ENCODE measurements around the gene GDF2. TPM values are rescaled to one million over a fixed set of nuclear protein-coding genes. Genes with fewer than 3 reads are reported as not detected.
A peak's percentile ranks its signal among the peaks of the same experiment; 100 is the strongest.

GDF2 gene
- total RNA-seq, 1 donor from 2014 or later: not detected

GRCh38 chr10:47309408-47310089, 12.7 kb upstream of the GDF2 start:
- no peaks in the 10 kb centered on the region for H3K36me3 Mint-ChIP-seq (ENCODE audit: low read depth)
- H3K9me3 Mint-ChIP-seq: no peaks in the 10 kb centered on the region
- intact Hi-C loops (cut with micrococcal nuclease): loop anchor here (5.0 kb wide), 2 partner anchors 127 to 157 kb away; no protein-coding TSS in a partner anchor
- no peak for DNase-seq (ENCODE audit: low spot score)
- H3K27me3 Mint-ChIP-seq (ENCODE audit: insufficient read depth): no peaks in the 10 kb centered on the region
- no peak overlapping the region for H3K4me3 Mint-ChIP-seq
- no peak overlapping the region for H3K27ac Mint-ChIP-seq
- peaks cover 12% of the 10 kb centered on the region for H3K4me1 Mint-ChIP-seq (ENCODE audit: low read depth)

GRCh38 chr10:47310090-47310505, 12.2 kb upstream of the GDF2 start:
- intact Hi-C loops (cut with micrococcal nuclease): loop anchor here (5.0 kb wide), 2 partner anchors 128 to 158 kb away; no protein-coding TSS in a partner anchor
- Mint-ChIP-seq H3K27me3 (ENCODE audit: insufficient read depth) (no peaks in the 10 kb centered on the region), H3K9me3 (no peaks in the 10 kb centered on the region), H3K36me3 (ENCODE audit: low read depth) (no peaks in the 10 kb centered on the region), H3K4me1 (ENCODE audit: low read depth) (peaks cover 12% of the 10 kb centered on the region), H3K27ac (no peak overlapping the region), H3K4me3 (no peak overlapping the region)
- no peak for DNase-seq (ENCODE audit: low spot score)

GRCh38 chr10:47311193-47311931, 10.9 kb upstream of the GDF2 start:
- no peak overlapping the region for H3K4me3 Mint-ChIP-seq
- no peak overlapping the region for H3K27ac Mint-ChIP-seq
- H3K27me3 Mint-ChIP-seq (ENCODE audit: insufficient read depth): peaks cover 2% of the 10 kb centered on the region
- H3K4me1 Mint-ChIP-seq (ENCODE audit: low read depth): peaks cover 12% of the 10 kb centered on the region
- H3K36me3 Mint-ChIP-seq (ENCODE audit: low read depth): no peaks in the 10 kb centered on the region
- peak; percentile 23 for DNase-seq (ENCODE audit: low spot score)
- H3K9me3 Mint-ChIP-seq: no peaks in the 10 kb centered on the region
- intact Hi-C loops (cut with micrococcal nuclease): loop anchor here (5.0 kb wide), 2 partner anchors 129 to 159 kb away; no protein-coding TSS in a partner anchor

GRCh38 chr10:47311932-47312662, 10.2 kb upstream of the GDF2 start:
- peak; percentile 66 for DNase-seq (ENCODE audit: low spot score)
- Mint-ChIP-seq H3K27me3 (ENCODE audit: insufficient read depth) (peaks cover 2% of the 10 kb centered on the region), H3K9me3 (no peaks in the 10 kb centered on the region), H3K4me1 (ENCODE audit: low read depth) (peaks cover 12% of the 10 kb centered on the region), H3K4me3 (no peak overlapping the region), H3K27ac (no peak overlapping the region), H3K36me3 (ENCODE audit: low read depth) (no peaks in the 10 kb centered on the region)
- intact Hi-C loops (cut with micrococcal nuclease): loop anchor here (1.0 to 5.0 kb wide), 5 partner anchors 47 to 288 kb away; no protein-coding TSS in a partner anchor

GRCh38 chr10:47312663-47312995, 9.6 kb upstream of the GDF2 start:
- H3K4me3 Mint-ChIP-seq: no peak overlapping the region
- no peaks in the 10 kb centered on the region for H3K9me3 Mint-ChIP-seq
- no peaks in the 10 kb centered on the region for H3K36me3 Mint-ChIP-seq (ENCODE audit: low read depth)
- intact Hi-C loops (cut with micrococcal nuclease): loop anchor here (1.0 to 5.0 kb wide), 5 partner anchors 48 to 288 kb away; no protein-coding TSS in a partner anchor
- no peak overlapping the region for H3K27ac Mint-ChIP-seq
- H3K4me1 Mint-ChIP-seq (ENCODE audit: low read depth): peaks cover 12% of the 10 kb centered on the region
- no peak for DNase-seq (ENCODE audit: low spot score)
- peaks cover 2% of the 10 kb centered on the region for H3K27me3 Mint-ChIP-seq (ENCODE audit: insufficient read depth)

- Mint-ChIP-seq H3K36me3 (ENCODE audit: low read depth) (no peaks in the 10 kb centered on the region), H3K27me3 (ENCODE audit: insufficient read depth) (peaks cover 2% of the 10 kb centered on the region), H3K4me3 (no peak overlapping the region), H3K4me1 (ENCODE audit: low read depth) (peaks cover 12% of the 10 kb centered on the region), H3K9me3 (no peaks in the 10 kb centered on the region), H3K27ac (no peak overlapping the region)
- intact Hi-C loops (cut with micrococcal nuclease): loop anchor here (5.0 kb wide), 2 partner anchors 132 to 162 kb away; no protein-coding TSS in a partner anchor
- no peak for DNase-seq (ENCODE audit: low spot score)
Observed at GRCh38 chr10:47314416-47314970, 7.8 kb upstream of the GDF2 start.

GRCh38 chr10:47315421-47315820, 6.8 kb upstream of the GDF2 start:
- no peak overlapping the region for H3K27ac Mint-ChIP-seq
- H3K4me1 Mint-ChIP-seq (ENCODE audit: low read depth): peaks cover 12% of the 10 kb centered on the region
- H3K27me3 Mint-ChIP-seq (ENCODE audit: insufficient read depth): peaks cover 2% of the 10 kb centered on the region
- no peaks in the 10 kb centered on the region for H3K9me3 Mint-ChIP-seq
- no peak for DNase-seq (ENCODE audit: low spot score)
- no peaks in the 10 kb centered on the region for H3K36me3 Mint-ChIP-seq (ENCODE audit: low read depth)
- H3K4me3 Mint-ChIP-seq: no peak overlapping the region
- intact Hi-C loops (cut with micrococcal nuclease): no loop called here

- no peaks in the 10 kb centered on the region for H3K9me3 Mint-ChIP-seq
- intact Hi-C loops (cut with micrococcal nuclease): no loop called here
- no peak for DNase-seq (ENCODE audit: low spot score)
- peak overlapping the region; percentile 29 for H3K27ac Mint-ChIP-seq
- H3K4me3 Mint-ChIP-seq: no peak overlapping the region
- H3K4me1 Mint-ChIP-seq (ENCODE audit: low read depth): peaks cover 10% of the 10 kb centered on the region
- H3K36me3 Mint-ChIP-seq (ENCODE audit: low read depth): no peaks in the 10 kb centered on the region
- H3K27me3 Mint-ChIP-seq (ENCODE audit: insufficient read depth): peaks cover 2% of the 10 kb centered on the region
Observed at GRCh38 chr10:47316131-47316530, 6.1 kb upstream of the GDF2 start.

GRCh38 chr10:47317251-47317650, 5.0 kb upstream of the GDF2 start:
- no peak for DNase-seq (ENCODE audit: low spot score)

GRCh38 chr10:47318706-47319105, 3.5 kb upstream of the GDF2 start:
- H3K4me3 Mint-ChIP-seq: no peak overlapping the region
- no peak for DNase-seq (ENCODE audit: low spot score)
- no peaks in the 10 kb centered on the region for H3K9me3 Mint-ChIP-seq
- H3K27me3 Mint-ChIP-seq (ENCODE audit: insufficient read depth): peaks cover 2% of the 10 kb centered on the region
- no peaks in the 10 kb centered on the region for H3K4me1 Mint-ChIP-seq (ENCODE audit: low read depth)
- intact Hi-C loops (cut with micrococcal nuclease): no loop called here
- H3K36me3 Mint-ChIP-seq (ENCODE audit: low read depth): no peaks in the 10 kb centered on the region
- H3K27ac Mint-ChIP-seq: no peak overlapping the region

More at GRCh38 chr10:47317251-47317650, 5.0 kb upstream of the GDF2 start:
- Mint-ChIP-seq H3K27ac (no peak overlapping the region), H3K4me3 (no peak overlapping the region), H3K27me3 (ENCODE audit: insufficient read depth) (peaks cover 2% of the 10 kb centered on the region), H3K9me3 (no peaks in the 10 kb centered on the region), H3K36me3 (ENCODE audit: low read depth) (no peaks in the 10 kb centered on the region), H3K4me1 (ENCODE audit: low read depth) (no peaks in the 10 kb centered on the region)
- intact Hi-C loops (cut with micrococcal nuclease): no loop called here

- intact Hi-C loops (cut with micrococcal nuclease): no loop called here
- H3K36me3 Mint-ChIP-seq (ENCODE audit: low read depth): no peaks in the 10 kb centered on the region
Observed at GRCh38 chr10:47319784-47320183, 2.5 kb upstream of the GDF2 start.

GRCh38 chr10:47320812-47321211, 1.4 kb upstream of the GDF2 start:
- H3K27ac Mint-ChIP-seq: no peak overlapping the region
- no peak for DNase-seq (ENCODE audit: low spot score)

More at GRCh38 chr10:47319784-47320183, 2.5 kb upstream of the GDF2 start:
- Mint-ChIP-seq H3K9me3 (no peaks in the 10 kb centered on the region), H3K4me3 (no peak overlapping the region), H3K27me3 (ENCODE audit: insufficient read depth) (peaks cover 2% of the 10 kb centered on the region), H3K27ac (no peak overlapping the region), H3K4me1 (ENCODE audit: low read depth) (no peaks in the 10 kb centered on the region)
- DNase-seq (ENCODE audit: low spot score): no peak

More at GRCh38 chr10:47320812-47321211, 1.4 kb upstream of the GDF2 start:
- Mint-ChIP-seq H3K4me3 (no peak overlapping the region), H3K4me1 (ENCODE audit: low read depth) (no peaks in the 10 kb centered on the region), H3K9me3 (no peaks in the 10 kb centered on the region), H3K27me3 (ENCODE audit: insufficient read depth) (peaks cover 2% of the 10 kb centered on the region), H3K36me3 (ENCODE audit: low read depth) (no peaks in the 10 kb centered on the region)
- intact Hi-C loops (cut with micrococcal nuclease): no loop called here
